ENCODE results near the gene HOXC5.

The HOXC5 gene

GRCh38 chr12:54000116-54001114 is 32.4 kb upstream of the HOXC5 start, which contains the start of gene HOXC9:
Gene HOXC9 (plus strand): TSS chr12:54000161. CDS start chr12:54000189, 28 bp downstream.
- FAIRE-seq (no peak), DNase-seq (ENCODE audit: insufficient read length, low spot score) (no peak)
- TF ChIP-seq CTCF (IDR thresholded peaks at IDR 0.05; ENCODE audit: insufficient read depth, missing control alignments), result no peak

- FAIRE-seq, result no peak
- DNase-seq (ENCODE audit: insufficient read length, low spot score), result no peak
- TF ChIP-seq CTCF (IDR thresholded peaks at IDR 0.05; ENCODE audit: insufficient read depth, missing control alignments), result no peak
Measured at GRCh38 chr12:54001283-54002187, 31.3 kb upstream of the HOXC5 start.

- FAIRE-seq (no peak), DNase-seq (ENCODE audit: insufficient read length, low spot score) (no peak)
- TF ChIP-seq CTCF (IDR thresholded peaks at IDR 0.05; ENCODE audit: insufficient read depth, missing control alignments), result no peak
Measured at GRCh38 chr12:54002278-54002914, 30.5 kb upstream of the HOXC5 start.

GRCh38 chr12:54002915-54003389 is 29.9 kb upstream of the HOXC5 start:
- TF ChIP-seq CTCF (IDR thresholded peaks at IDR 0.05; ENCODE audit: insufficient read depth, missing control alignments), result no peak
- FAIRE-seq (no peak), DNase-seq (ENCODE audit: insufficient read length, low spot score) (no peak)

- no peak for FAIRE-seq
- DNase-seq (ENCODE audit: insufficient read length, low spot score), result no peak
- TF ChIP-seq CTCF (IDR thresholded peaks at IDR 0.05; ENCODE audit: insufficient read depth, missing control alignments), result no peak
Measured at GRCh38 chr12:54003625-54004024, 29.2 kb upstream of the HOXC5 start.

- DNase-seq (ENCODE audit: insufficient read length, low spot score) (no peak), FAIRE-seq (no peak)
- TF ChIP-seq CTCF (IDR thresholded peaks at IDR 0.05; ENCODE audit: insufficient read depth, missing control alignments), result no peak
Measured at GRCh38 chr12:54004063-54004840, 28.6 kb upstream of the HOXC5 start.
